ENCODE results near the gene KLF16. TPM values are rescaled to one million over a fixed set of nuclear protein-coding genes. Genes with fewer than 3 reads are reported as not detected.

The KLF16 gene
- total RNA-seq, 1 experiment from 2014 or later, result 64.0 TPM

- TF ChIP-seq ZSCAN18 (CRISPR knock-in tag; IDR thresholded peaks at IDR 0.05) (no peak), ZNF532 (CRISPR knock-in tag; IDR thresholded peaks at IDR 0.05; ENCODE audit: borderline replicate concordance) (no peak), GTF2I (CRISPR knock-in tag; conservative IDR thresholded peaks at IDR 0.05) (0 out of 2 replicates have a peak, but pooled peaks have one; percentile 20), NR1H2 (CRISPR knock-in tag; IDR thresholded peaks at IDR 0.05) (no peak), CTCF (IDR thresholded peaks at IDR 0.05) (peak; percentile 90), RORB (CRISPR knock-in tag; IDR thresholded peaks at IDR 0.05) (no peak), MAX (CRISPR knock-in tag; IDR thresholded peaks at IDR 0.05) (peak; percentile 62; the same call in 1 of the 2 replicates), ERG (CRISPR knock-in tag; IDR thresholded peaks at IDR 0.05) (no peak), TEAD4 (CRISPR knock-in tag; IDR thresholded peaks at IDR 0.05) (no peak), USF1 (CRISPR knock-in tag; IDR thresholded peaks at IDR 0.05) (peak; percentile 91)
These were observed 9.9 kb downstream of the KLF16 start (continued) for GRCh38 chr19:1853295-1854038.

- H3K36me3 Mint-ChIP-seq, result no peaks in the 10 kb centered on the region
- POLR2A ChIA-PET, result interaction anchor here (0.6 kb wide), 1 partner anchor 14 kb away, joined by 4 read pairs; no protein-coding TSS in a partner anchor
- ATAC-seq (no peak), DNase-seq (ENCODE audit: low spot score) (no peak)
- H3K4me1 Mint-ChIP-seq, result peaks cover 31% of the 10 kb centered on the region
- H3K27ac Mint-ChIP-seq, result no peak overlapping the region
- H3K9me3 Mint-ChIP-seq, result no peaks in the 10 kb centered on the region
- no peaks in the 10 kb centered on the region for H3K27me3 Mint-ChIP-seq (ENCODE audit: low read depth)
- CTCF ChIA-PET, result interaction anchor here (0.6 to 8.2 kb wide), 5 partner anchors 10 to 427 kb away, joined by 3 to 70 read pairs (median 5); no protein-coding TSS in a partner anchor
- H3K4me3 Mint-ChIP-seq, result peak overlapping the region; percentile 25; the same call in 1 of the 2 replicates
- TF ChIP-seq IRF1 (CRISPR knock-in tag; IDR thresholded peaks at IDR 0.05) (no peak), CDX4 (CRISPR knock-in tag; IDR thresholded peaks at IDR 0.05; ENCODE audit: borderline replicate concordance) (no peak), PRRX2 (CRISPR knock-in tag; IDR thresholded peaks at IDR 0.05) (no peak), TCF7 (CRISPR knock-in tag; IDR thresholded peaks at IDR 0.05; ENCODE audit: low read depth) (no peak), GRHL2 (CRISPR knock-in tag; IDR thresholded peaks at IDR 0.05; ENCODE audit: insufficient replicate concordance, severe bottlenecking) (no peak), CREM (CRISPR knock-in tag; IDR thresholded peaks at IDR 0.05) (no peak), ZNF425 (CRISPR knock-in tag; conservative IDR thresholded peaks at IDR 0.05) (no peak), MYBL2 (CRISPR knock-in tag; IDR thresholded peaks at IDR 0.05) (no peak)
These were observed 10.7 kb downstream of the KLF16 start for GRCh38 chr19:1852581-1853128.

Data from WTC11 (cell line).